Right lobe of liver (tissue), 6 donors: ENCODE measurements around the gene GPAT3. TPM values are rescaled to one million over a fixed set of nuclear protein-coding genes. Genes with fewer than 3 reads are reported as not detected.
A peak's percentile ranks its signal among the peaks of the same experiment; 100 is the strongest.
"Not testable (repeated sequence)": the region's sequence is repeated elsewhere in the genome, so short reads cannot be mapped to it uniquely, and the experiment has no call there.

Source experiments
- ATAC-seq, 4 donors: fragments of 200-7000 bp; cut with Tn5 transposase; one replicate each; pipeline ENCODE4 v1.9.1; 2020; ENCODE audit warnings: mild to moderate bottlenecking in 4 of 4, moderate library complexity in 4 of 4
- DNase-seq, 3 donors: peaks; one replicate each; pipeline ENCODE4 v3.0.0-alpha.2; 2020
- H3K27ac ChIP-seq, 3 donors: fragments of 200-600 bp; one replicate each; pipeline ENCODE4 v1.8.0; 2022
- H3K27me3 ChIP-seq, 2 donors: fragments of 200-600 bp; one replicate each; pipeline ENCODE4 v1.8.0; 2022
- H3K36me3 ChIP-seq, 4 donors: fragments of 200-600 bp; sonication (generic) in 1 of 4; one replicate each; pipeline versions ENCODE4 v1.5.1 to v1.8.0; 2017 to 2022; ENCODE audit warnings: control low read depth in 1 of 4
- H3K4me1 ChIP-seq, 4 donors: fragments of 200-600 bp; sonication (generic) in 1 of 4; one replicate each; pipeline versions ENCODE4 v1.5.1 to v1.8.0; 2017 to 2022; ENCODE audit warnings: control low read depth in 1 of 4
- H3K4me3 ChIP-seq, 3 donors: fragments of 200-600 bp; one replicate each; pipeline ENCODE4 v1.8.0; 2022
- H3K9me3 ChIP-seq, 4 donors: fragments of 200-600 bp; sonication (generic) in 1 of 4; one replicate each; pipeline versions ENCODE4 v1.5.1 to v1.8.0; 2017 to 2022; ENCODE audit warnings: control low read depth in 1 of 4
- CTCF ChIP-seq, 4 donors: fragments of 200-600 bp in 3 of 4; fragments of 450-650 bp in 1 of 4; IDR thresholded peaks; one replicate each; pipeline versions ENCODE4 v1.5.1 to v1.8.0; 2016 to 2022; ENCODE audit warnings: antibody characterized with exemption in 4 of 4, mild to moderate bottlenecking in 2 of 4
- POLR2A ChIP-seq: fragments of 450-650 bp; IDR thresholded peaks from one replicate; pipeline ENCODE4 v1.6.1; 2017; ENCODE audit warnings: antibody characterized with exemption, mild to moderate bottlenecking
- WGBS: methylation state at CpG from one replicate; pipeline ENCODE4 v1.1.6; 2018; ENCODE audit warnings: low coverage, low lambda C conversion rate; ENCODE audit not compliant: insufficient coverage; ENCODE audit errors: missing lambda C conversion rate; 5-methylcytosine and 5-hydroxymethylcytosine counted together
- intact Hi-C, 2 donors: fragments of 100-400 bp; cut with DNase I; formaldehyde crosslinking; loops; one replicate each; pipeline versions ENCODE4 v1.11.2 to v1.14.1; 2022
- total RNA-seq, 6 experiments: library from RNA; depleted of rRNA in 2 of 6; stranded (reverse); fragments of >200 nt in 2 of 6; fragmentation: NEBNext Ultra II Directional in 3 of 6; extraction: Animal tissue kit (Norgen Biotek cat#: 25700) in 3 of 6; gene quantifications; one replicate each; pipeline versions ENCODE4 v1.1.0 to v1.2.4, GENCODE V29; 2016 to 2023
- donor health status: DM: no; HTN: yes; CAD: no.
- donor health status: DM: no; HTN: no; CAD: no.
- donor health status: DM: no; HTN: no; CAD: no.
- donor health status: DM: no; HTN: yes; CAD: no.
- donor health status: DM: no; HTN: yes; CAD: no.

GPAT3 gene
- total RNA-seq, 6 experiments from 2014 or later: 5.1 to 9.0 (median 5.7) TPM

- Histone ChIP-seq H3K9me3 (no peaks in the 10 kb centered on the region), H3K27me3 (no peaks in the 10 kb centered on the region), H3K4me1 (peaks cover 0 to 9% (median 0%) of the 10 kb centered on the region in 4 donors), H3K4me3 (no peak overlapping the region), H3K27ac (no peak overlapping the region), H3K36me3 (no peaks in the 10 kb centered on the region)
- no peak for TF ChIP-seq CTCF (IDR thresholded peaks at IDR 0.05)
- no peak for TF ChIP-seq POLR2A
- ATAC-seq (no peak), DNase-seq (no peak)
- 0% methylated on average over 1 of the region's 1 CpG for WGBS
- intact Hi-C loops: no loop called here
Observed at GRCh38 chr4:83616252-83616651, 80.3 kb downstream of the GPAT3 start.

- TF ChIP-seq CTCF (IDR thresholded peaks at IDR 0.05) (no peak), POLR2A (no peak)
- ATAC-seq: no peak
- intact Hi-C loops: no loop called here
Observed at GRCh38 chr4:83617371-83618035, 81.6 kb downstream of the GPAT3 start.

GRCh38 chr4:83618431-83618830 is 82.5 kb downstream of the GPAT3 start:
- intact Hi-C loops: no loop called here
- Histone ChIP-seq H3K36me3 (no peaks in the 10 kb centered on the region), H3K27ac (no peak overlapping the region), H3K9me3 (peaks cover 0 to 7% (median 0%) of the 10 kb centered on the region in 4 donors), H3K4me1 (peaks cover 0 to 9% (median 0%) of the 10 kb centered on the region in 4 donors), H3K4me3 (no peak overlapping the region), H3K27me3 (no peaks in the 10 kb centered on the region)
- 8% methylated on average over 4 of the region's 4 CpGs for WGBS
- ATAC-seq (peak; percentile 62 to 97 (median 80)), DNase-seq (peak in 1 of 3 donors; percentile 28)
- no peak for TF ChIP-seq CTCF (IDR thresholded peaks at IDR 0.05)
- TF ChIP-seq POLR2A: no peak

More at GRCh38 chr4:83617371-83618035, 81.6 kb downstream of the GPAT3 start:
- no peak for DNase-seq
- no peaks in the 10 kb centered on the region for H3K36me3 ChIP-seq
- no peak overlapping the region for H3K4me3 ChIP-seq
- peaks cover 0 to 7% (median 0%) of the 10 kb centered on the region in 4 donors for H3K9me3 ChIP-seq
- no peak overlapping the region for H3K27ac ChIP-seq
- H3K27me3 ChIP-seq: no peaks in the 10 kb centered on the region
- WGBS: 58% methylated on average over 4 of the region's 6 CpGs
- peaks cover 0 to 9% (median 0%) of the 10 kb centered on the region in 4 donors for H3K4me1 ChIP-seq

GRCh38 chr4:83618991-83619645 is 83.2 kb downstream of the GPAT3 start:
- Histone ChIP-seq H3K4me3 (no peak overlapping the region), H3K4me1 (peaks cover 0 to 9% (median 0%) of the 10 kb centered on the region in 4 donors), H3K9me3 (peaks cover 0 to 7% (median 0%) of the 10 kb centered on the region in 4 donors), H3K36me3 (no peaks in the 10 kb centered on the region), H3K27ac (no peak overlapping the region), H3K27me3 (no peaks in the 10 kb centered on the region)
- intact Hi-C loops: no loop called here
- no peak for DNase-seq
- peak in 2 of 4 donors; percentile 51 to 54 for ATAC-seq
- TF ChIP-seq CTCF (IDR thresholded peaks at IDR 0.05) (no peak), POLR2A (no peak)
- 70% methylated on average over 4 of the region's 4 CpGs for whole genome bisulfite sequencing

- H3K36me3 ChIP-seq, H3K27me3 ChIP-seq, H3K4me1 ChIP-seq, H3K27ac ChIP-seq, DNase-seq, H3K4me3 ChIP-seq, intact Hi-C loops, ATAC-seq, H3K9me3 ChIP-seq: not testable (repeated sequence)
- WGBS: 78% methylated on average over 1 of the region's 1 CpG
Observed at GRCh38 chr4:83622127-83622526, 86.2 kb downstream of the GPAT3 start.
